ENCODE measurements around the gene MAP6.

Gene MAP6

GRCh38 chr11:75667255-75667830, 1.5 kb downstream of the MAP6 start:
- peak; percentile 37 for DNase-seq (ENCODE audit: low spot score)

- no peak for DNase-seq (ENCODE audit: low spot score)
Measured at GRCh38 chr11:75665990-75666389, 2.8 kb downstream of the MAP6 start.

DNA sequence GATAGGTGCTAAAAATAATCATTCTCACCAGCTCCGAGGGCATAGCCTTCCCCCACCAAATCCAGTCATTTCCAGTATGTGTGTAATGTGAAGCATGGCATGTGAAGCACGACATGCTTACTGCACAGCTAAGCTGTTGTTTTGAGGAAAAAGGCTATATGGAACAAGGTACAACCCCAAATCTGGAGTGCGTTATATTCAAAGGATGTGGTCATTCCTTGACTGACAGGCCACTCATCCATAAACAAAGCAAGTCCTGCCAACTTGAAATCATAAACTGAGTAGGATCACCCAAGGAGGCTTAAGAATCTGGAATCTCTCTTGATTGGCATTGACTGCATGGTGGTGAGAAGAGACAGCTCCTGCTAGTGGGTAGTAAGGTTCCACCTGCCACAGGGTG, 3.7 kb downstream of the MAP6 start:
- no peak for DNase-seq (ENCODE audit: low spot score)

- no peak for DNase-seq (ENCODE audit: low spot score)
Measured at GRCh38 chr11:75664389-75664788, 4.4 kb downstream of the MAP6 start.

GRCh38 chr11:75663808-75664207, 5.0 kb downstream of the MAP6 start:
- no peak for DNase-seq (ENCODE audit: low spot score)

- no peak for DNase-seq (ENCODE audit: low spot score)
Measured at GRCh38 chr11:75659836-75660235, 9.0 kb downstream of the MAP6 start.

DNA sequence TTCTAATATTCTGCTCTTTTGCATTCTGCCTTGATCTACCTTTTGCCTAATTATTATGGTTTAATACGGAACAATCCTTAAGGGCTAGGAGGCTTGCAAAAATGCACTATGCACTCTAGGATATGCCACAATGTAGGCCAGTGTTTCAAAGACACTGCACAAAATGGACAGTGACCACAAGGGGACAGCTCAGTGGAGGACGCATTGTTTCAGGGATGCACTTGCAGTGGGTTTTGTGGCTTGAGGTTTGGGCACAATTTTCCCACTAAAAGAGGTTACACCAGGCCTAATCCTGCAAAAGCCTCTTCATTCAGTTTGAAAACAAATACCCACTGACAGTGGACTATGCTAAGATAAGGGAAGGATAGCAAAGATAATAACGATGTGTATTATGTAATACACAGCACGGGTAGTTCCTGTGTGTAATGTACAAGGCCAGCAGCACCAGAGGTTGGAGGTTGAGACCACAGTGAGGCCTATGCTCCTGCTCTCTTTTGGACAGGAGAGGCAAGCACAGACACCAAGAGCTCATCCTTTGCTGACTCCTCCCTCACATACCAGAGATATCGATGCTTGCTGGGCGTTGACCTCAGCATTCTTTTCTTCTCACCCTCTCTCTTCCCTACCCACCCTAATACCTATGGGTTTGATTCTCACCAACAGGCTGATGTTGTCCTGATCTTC, 12.7 kb downstream of the MAP6 start:
- peak; percentile 26 for DNase-seq (ENCODE audit: low spot score)

GRCh38 chr11:75655605-75656004, 13.2 kb downstream of the MAP6 start:
- peak; percentile 51 for DNase-seq (ENCODE audit: low spot score)

- peak; percentile 70 for DNase-seq (ENCODE audit: low spot score)
Measured at GRCh38 chr11:75654314-75654713, 14.5 kb downstream of the MAP6 start.

- DNase-seq (ENCODE audit: low spot score), result no peak
Measured at GRCh38 chr11:75653532-75653931, 15.3 kb downstream of the MAP6 start.

DNA sequence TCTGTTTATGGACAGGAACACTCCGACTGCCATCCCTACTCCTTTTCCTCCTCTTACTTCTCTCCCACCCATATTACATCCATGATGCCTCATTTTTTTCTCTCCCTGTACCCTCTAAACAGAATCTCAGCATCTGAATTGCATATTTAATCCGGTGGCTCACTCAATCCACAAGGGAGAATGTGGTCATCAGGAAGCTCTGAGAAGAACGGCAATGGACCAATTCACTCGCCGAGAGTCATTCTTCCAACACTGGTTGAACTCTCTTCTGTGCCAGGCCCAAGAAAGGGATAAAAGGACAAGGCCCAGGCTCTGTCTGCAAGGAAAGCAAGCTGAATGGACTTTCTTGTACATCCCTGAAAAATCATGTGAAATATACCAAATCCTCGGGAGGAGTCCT, 15.9 kb downstream of the MAP6 start:
- DNase-seq (ENCODE audit: low spot score), result peak; percentile 10

GRCh38 chr11:75651218-75651617, 17.6 kb downstream of the MAP6 start:
- no peak for DNase-seq (ENCODE audit: low spot score)

- no peak for DNase-seq (ENCODE audit: low spot score)
Measured at GRCh38 chr11:75650167-75650723, 18.6 kb downstream of the MAP6 start.

GRCh38 chr11:75644946-75645345, 23.9 kb downstream of the MAP6 start:
- DNase-seq (ENCODE audit: low spot score), result no peak

DNA sequence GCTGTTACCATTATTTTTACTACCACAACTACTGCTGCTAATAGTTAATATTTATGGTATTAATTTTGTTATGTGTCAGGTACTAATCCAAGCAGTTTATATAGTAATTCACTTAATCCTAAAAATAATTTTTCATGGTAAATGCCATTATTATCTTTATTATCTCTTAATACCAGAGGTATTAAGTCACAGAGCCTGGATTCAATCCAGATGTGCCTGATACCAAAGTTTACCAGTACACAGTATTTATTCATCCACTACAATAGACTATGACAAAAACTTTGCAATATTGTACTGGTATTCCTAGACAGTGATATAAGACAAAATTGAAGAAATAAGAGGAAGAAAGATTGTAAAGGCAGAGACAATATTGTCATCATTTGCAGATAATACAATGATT, 24.5 kb downstream of the MAP6 start:
- DNase-seq (ENCODE audit: low spot score), result no peak

DNA sequence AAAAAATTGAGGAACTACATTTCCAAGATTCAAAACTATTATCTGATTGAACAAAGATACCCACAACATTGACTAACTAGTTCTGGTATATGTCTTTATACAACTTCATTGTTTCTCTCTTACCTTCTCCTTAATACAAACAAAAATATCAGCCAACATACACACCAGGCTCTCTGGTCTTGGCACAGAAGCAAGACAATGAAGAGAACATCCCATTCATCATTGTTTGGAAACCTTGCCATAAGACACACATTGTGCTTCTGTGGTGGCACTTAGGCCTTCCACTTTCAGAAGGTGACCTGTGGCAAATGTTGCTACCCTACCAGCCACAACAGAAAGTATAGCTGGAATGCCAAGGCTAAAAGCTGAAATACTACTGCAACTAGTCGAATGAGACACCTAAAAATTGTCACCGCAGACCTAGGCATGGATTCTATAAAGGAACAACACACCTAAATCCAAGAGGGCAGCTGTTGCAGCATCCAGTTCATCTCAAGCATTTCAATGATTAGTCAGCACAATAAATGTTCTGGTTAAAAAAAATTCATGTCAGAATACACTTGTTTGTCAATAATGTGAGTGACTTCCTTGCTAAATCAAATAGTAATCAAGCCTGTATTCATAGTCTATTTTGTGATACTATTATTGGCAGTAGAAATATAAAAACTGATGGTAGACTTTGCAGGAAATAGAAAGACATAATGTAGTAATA, 26.3 kb downstream of the MAP6 start:
- DNase-seq (ENCODE audit: low spot score), result no peak

GRCh38 chr11:75639762-75640181, 29.1 kb downstream of the MAP6 start:
- DNase-seq (ENCODE audit: low spot score), result peak; percentile 63

- no peak for DNase-seq (ENCODE audit: low spot score)
Measured at GRCh38 chr11:75637998-75638397, 30.8 kb downstream of the MAP6 start.

DNA sequence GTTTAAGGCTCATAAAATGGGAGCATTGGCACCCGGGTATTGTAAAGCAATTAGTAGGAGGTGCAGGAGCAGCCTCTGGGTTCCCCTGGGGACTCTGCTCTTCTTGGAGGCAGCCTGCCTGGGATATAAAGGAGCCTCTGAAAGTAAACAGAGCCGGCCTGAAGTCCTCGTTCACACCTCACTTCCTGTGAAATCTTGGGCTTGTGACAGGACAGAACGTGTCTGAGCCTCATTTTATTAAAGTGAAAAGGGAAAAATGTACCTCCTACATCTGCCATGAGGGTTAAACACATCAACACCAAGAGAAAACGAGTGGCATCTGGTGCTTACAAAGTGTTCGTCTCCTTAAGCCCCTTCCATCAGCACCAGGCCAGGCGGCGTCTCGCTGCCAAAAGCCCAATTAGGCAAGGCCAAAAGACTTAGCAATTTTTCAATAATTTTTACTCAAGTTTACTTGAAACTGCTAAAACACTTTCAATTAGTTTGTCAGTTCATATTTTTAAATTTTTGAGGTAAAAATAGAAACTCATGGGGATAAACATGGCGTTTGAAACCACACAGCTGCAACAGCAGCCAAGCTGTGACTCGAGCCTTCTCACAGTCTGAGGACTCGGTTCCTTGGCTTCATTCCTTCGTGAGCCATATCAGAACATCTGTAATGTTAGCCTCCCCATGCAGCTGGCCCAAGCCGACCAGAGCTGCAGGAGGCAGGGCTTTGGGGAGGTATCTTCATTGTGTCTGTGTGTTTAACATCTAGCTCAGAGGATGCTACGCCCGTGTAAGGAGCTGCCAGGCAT, 33.6 kb downstream of the MAP6 start:
- DNase-seq (ENCODE audit: low spot score), result peak; percentile 72

DNA sequence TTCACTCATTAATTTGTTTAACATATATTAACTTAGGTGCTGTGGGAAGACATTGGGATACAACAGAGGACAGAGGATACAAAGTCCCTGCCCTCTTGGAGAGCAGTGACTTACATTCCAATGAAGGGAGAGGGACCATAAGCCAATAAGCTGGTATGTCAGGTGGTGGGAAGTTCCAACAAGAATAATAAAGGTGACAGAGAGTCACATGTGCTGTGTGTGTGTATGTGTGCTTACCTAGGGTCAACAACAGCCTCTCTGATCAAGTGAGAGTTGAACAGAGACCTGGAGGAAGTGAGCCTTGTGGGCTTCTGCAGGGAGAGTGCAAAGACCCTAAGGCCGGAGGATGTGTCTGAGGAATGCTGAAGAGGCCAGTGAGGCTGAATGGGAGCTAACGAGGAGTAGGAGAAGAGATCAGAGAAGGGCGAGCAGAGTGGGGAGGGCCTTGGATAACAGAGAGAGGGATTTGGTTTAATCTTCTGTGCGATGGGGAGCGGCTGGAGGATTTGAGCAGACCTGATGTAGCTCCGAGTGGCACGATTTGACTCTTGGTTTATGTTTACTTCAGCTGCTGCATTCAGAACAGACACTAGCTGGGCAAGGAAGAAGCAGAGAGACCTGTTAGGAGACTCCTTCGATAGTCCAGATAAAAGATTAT, 35.3 kb downstream of the MAP6 start:
- DNase-seq (ENCODE audit: low spot score), result no peak

- no peak for DNase-seq (ENCODE audit: low spot score)
Measured at GRCh38 chr11:75632962-75633361, 35.9 kb downstream of the MAP6 start.

DNA sequence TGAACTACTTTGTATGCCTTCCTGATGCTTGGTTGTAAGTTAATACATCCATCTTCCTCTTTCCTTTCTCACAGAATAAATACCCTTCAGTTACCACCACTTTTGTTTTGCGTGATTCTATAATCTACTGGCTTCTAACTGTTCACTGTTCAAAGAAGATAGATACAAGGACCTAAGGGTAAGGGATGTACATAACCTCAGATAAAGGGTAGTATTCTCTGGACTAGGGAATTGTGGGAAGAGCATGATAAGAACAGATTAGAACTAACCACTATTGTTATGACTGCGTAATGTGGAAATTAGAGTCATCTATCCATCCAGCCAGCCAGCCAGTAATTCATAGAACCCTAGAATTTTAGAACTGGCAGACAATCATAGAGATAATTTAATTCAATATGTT, 36.4 kb downstream of the MAP6 start:
- no peak for DNase-seq (ENCODE audit: low spot score)
